Measurements from ENCODE around the gene RASAL2. TPM values are rescaled to one million over a fixed set of nuclear protein-coding genes. Genes with fewer than 3 reads are reported as not detected.
"Not testable (repeated sequence)": the region's sequence is repeated elsewhere in the genome, so short reads cannot be mapped to it uniquely, and the experiment has no call there.

RASAL2 gene
- total RNA-seq, 1 experiment from 2014 or later = 18.5 TPM

DNA sequence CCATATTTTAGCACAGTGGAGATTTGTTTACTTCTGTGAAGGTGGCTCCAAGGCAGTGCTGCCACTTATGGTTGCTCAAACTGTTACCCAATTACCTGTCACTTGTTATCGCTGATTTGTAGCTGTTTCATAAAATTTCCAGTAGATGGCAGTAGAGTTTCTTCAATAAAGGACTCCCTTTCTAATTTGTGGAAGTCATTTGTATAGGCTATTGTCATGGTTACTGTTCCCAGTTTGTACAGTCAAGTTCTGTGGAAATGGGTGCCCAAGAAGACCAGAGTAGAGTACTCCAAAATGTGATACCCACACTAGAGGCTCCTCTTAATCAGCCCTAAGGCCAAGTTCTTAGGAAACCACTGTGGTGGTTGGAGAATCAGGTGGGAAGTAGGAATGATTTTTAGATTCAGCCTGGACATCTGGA, 216.8 kb downstream of the RASAL2 start:
- no peak for DNase-seq

GRCh38 chr1:178311164-178311563, 217.3 kb downstream of the RASAL2 start:
- DNase-seq = no peak
- Histone ChIP-seq H3K36me3 (no peaks in the 10 kb centered on the region), H3K9me3 (no peaks in the 10 kb centered on the region), H3K27me3 (no peaks in the 10 kb centered on the region), H3K4me3 (no peak overlapping the region)

More for the DNA sequence above, 216.8 kb downstream of the RASAL2 start:
- no peaks in the 10 kb centered on the region for H3K9me3 ChIP-seq
- no peaks in the 10 kb centered on the region for H3K27me3 ChIP-seq
- no peak overlapping the region for H3K4me3 ChIP-seq
- H3K36me3 ChIP-seq = no peaks in the 10 kb centered on the region

GRCh38 chr1:178320280-178320982, 226.5 kb downstream of the RASAL2 start:
- not testable (repeated sequence) for H3K36me3 ChIP-seq, H3K4me3 ChIP-seq, H3K27me3 ChIP-seq, DNase-seq, H3K9me3 ChIP-seq

DNA sequence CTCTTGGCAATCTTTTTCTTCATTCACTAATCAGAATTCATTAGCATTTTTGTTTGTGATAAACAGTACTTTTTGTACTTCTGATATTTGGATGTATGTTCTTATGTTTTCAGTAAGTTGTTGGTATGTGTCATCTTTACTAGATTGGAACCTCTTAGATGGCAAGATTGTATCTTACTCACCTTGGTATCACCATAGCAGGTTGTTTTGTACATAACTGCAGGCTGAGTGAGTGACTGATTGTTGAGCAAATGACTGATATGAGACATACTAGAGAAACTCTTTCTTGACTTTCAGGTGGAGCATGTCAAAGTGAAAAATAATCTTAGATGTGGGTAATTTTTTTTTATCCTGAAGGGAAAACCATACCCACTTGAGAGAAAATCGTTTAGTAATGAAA, 229.2 kb downstream of the RASAL2 start:
- Histone ChIP-seq H3K9me3 (peaks cover 2% of the 10 kb centered on the region; the same call in 1 of the 2 replicates), H3K36me3 (no peaks in the 10 kb centered on the region), H3K27me3 (no peaks in the 10 kb centered on the region), H3K4me3 (no peak overlapping the region)
- DNase-seq = no peak

GRCh38 chr1:178324003-178324402, 230.1 kb downstream of the RASAL2 start:
- H3K36me3 ChIP-seq = no peaks in the 10 kb centered on the region
- no peaks in the 10 kb centered on the region for H3K27me3 ChIP-seq
- H3K4me3 ChIP-seq = no peak overlapping the region
- H3K9me3 ChIP-seq = no peaks in the 10 kb centered on the region
- no peak for DNase-seq

GRCh38 chr1:178328728-178329127, 234.8 kb downstream of the RASAL2 start:
- no peak overlapping the region for H3K4me3 ChIP-seq
- H3K36me3 ChIP-seq = no peaks in the 10 kb centered on the region
- no peaks in the 10 kb centered on the region for H3K9me3 ChIP-seq
- DNase-seq = no peak
- no peaks in the 10 kb centered on the region for H3K27me3 ChIP-seq

- no peak overlapping the region for H3K4me3 ChIP-seq
- no peak for DNase-seq
- no peaks in the 10 kb centered on the region for H3K9me3 ChIP-seq
- H3K36me3 ChIP-seq = no peaks in the 10 kb centered on the region
- H3K27me3 ChIP-seq = no peaks in the 10 kb centered on the region
Observed at GRCh38 chr1:178330153-178330552, 236.2 kb downstream of the RASAL2 start.

GRCh38 chr1:178330848-178331497, 237.1 kb downstream of the RASAL2 start:
- Histone ChIP-seq H3K9me3 (no peaks in the 10 kb centered on the region), H3K4me3 (no peak overlapping the region), H3K36me3 (no peaks in the 10 kb centered on the region), H3K27me3 (no peaks in the 10 kb centered on the region)
- no peak for DNase-seq

DNA sequence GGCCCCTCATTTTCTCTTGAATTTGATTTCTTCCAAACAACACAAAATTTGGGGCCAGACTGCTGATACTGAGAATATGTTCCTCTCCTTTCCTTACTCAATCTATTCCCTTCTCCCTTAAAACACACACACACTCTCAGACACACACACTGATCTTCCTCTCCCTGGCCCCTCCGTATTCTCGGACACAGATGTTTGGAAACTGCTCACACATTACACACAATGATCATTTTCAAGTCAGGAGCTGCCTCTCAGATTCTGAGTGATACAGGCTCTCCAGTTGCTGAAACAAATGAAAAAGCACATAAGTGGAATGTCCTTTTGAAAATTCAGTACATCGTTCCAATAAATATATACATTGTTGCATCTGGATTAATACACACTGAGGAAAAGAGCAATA, 241.5 kb downstream of the RASAL2 start:
- no peaks in the 10 kb centered on the region for H3K36me3 ChIP-seq
- H3K9me3 ChIP-seq = no peaks in the 10 kb centered on the region
- DNase-seq = no peak
- no peaks in the 10 kb centered on the region for H3K27me3 ChIP-seq
- H3K4me3 ChIP-seq = no peak overlapping the region

DNA sequence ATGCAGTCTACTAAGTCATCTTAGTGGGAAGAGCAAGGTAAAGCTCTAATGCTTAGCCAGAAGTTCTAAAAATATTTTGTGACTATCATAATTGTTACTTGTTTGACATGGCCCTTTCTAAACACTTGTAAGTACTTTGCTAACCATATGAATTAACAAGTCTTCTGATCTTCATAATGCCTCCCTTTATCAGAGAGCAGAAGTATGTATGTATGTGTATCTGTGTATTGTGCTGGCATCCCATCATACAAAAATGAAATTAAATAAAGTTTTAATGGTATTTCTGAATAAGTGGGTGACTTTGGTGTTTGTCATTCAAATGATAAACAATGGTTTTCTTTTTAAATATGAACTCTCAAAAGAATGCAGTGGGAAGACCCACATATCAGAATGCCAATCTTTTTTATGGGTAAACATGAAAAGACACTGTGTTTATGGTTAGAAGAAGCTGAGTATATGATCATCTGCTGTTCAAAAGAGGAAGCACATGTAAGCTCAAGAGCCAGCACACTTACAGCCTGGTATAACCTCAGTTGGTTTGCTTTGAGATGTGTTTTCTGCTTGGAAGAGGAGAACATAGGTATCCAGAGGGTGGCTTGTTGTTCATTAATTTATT, 243.3 kb downstream of the RASAL2 start:
- Histone ChIP-seq H3K27me3 (no peaks in the 10 kb centered on the region), H3K4me3 (no peak overlapping the region), H3K36me3 (no peaks in the 10 kb centered on the region), H3K9me3 (no peaks in the 10 kb centered on the region)
- no peak for DNase-seq

DNA sequence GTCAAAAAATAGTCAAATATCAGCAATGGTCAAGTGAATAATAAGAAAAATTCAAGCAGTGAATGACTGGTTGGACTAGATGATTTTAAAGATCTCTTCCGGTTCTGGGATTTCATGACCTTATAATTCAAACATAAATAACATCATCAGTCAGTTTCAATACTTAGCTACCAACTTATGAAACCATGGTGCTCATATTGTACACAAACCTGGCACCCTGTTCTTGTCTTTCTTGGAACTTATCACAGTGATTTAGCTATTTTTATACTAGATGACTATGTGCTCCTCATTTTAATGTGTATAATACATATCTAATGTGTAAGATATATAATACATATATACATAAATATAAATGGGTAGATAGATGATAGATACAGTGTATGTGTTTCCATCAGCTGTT, 245.9 kb downstream of the RASAL2 start:
- H3K9me3 ChIP-seq = no peaks in the 10 kb centered on the region
- DNase-seq = no peak

GRCh38 chr1:178341261-178341956, 247.5 kb downstream of the RASAL2 start:
- Histone ChIP-seq H3K4me3 (peak overlapping the region; percentile 34), H3K27me3 (no peaks in the 10 kb centered on the region), H3K36me3 (no peaks in the 10 kb centered on the region), H3K9me3 (no peaks in the 10 kb centered on the region)
- peak; percentile 96 for DNase-seq

More for the DNA sequence above, 245.9 kb downstream of the RASAL2 start:
- H3K36me3 ChIP-seq = no peaks in the 10 kb centered on the region
- H3K4me3 ChIP-seq = no peak overlapping the region
- H3K27me3 ChIP-seq = no peaks in the 10 kb centered on the region

DNA sequence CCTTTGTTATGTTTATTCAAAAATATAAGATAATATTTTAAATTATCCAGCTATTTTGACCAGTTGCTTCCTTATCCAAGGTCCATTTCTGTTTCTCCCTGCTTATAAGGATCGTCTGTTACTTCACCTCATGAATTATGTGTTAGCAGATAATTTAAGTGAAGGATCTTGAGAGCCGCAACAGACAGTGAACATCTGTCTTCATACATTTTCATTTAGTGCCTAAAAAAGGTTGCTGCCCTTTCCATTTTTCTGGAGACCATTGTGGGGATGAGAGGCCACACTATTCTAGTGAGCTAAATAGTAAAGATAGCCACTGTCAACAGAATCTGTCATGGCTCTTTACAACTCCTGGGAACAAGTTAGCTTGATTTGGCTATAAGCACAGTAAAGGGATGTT, 248.8 kb downstream of the RASAL2 start:
- no peaks in the 10 kb centered on the region; the same call in 1 of the 2 replicates for H3K36me3 ChIP-seq
- H3K4me3 ChIP-seq = no peak overlapping the region
- no peaks in the 10 kb centered on the region for H3K9me3 ChIP-seq
- DNase-seq = no peak
- no peaks in the 10 kb centered on the region for H3K27me3 ChIP-seq

GRCh38 chr1:178344513-178345091, 250.7 kb downstream of the RASAL2 start:
- Histone ChIP-seq H3K36me3 (no peaks in the 10 kb centered on the region; the same call in 1 of the 2 replicates), H3K27me3 (no peaks in the 10 kb centered on the region), H3K4me3 (no peak overlapping the region), H3K9me3 (no peaks in the 10 kb centered on the region)
- no peak for DNase-seq

GRCh38 chr1:178345238-178345637, 251.3 kb downstream of the RASAL2 start:
- no peak overlapping the region for H3K4me3 ChIP-seq
- no peak for DNase-seq
- no peaks in the 10 kb centered on the region; the same call in 1 of the 2 replicates for H3K36me3 ChIP-seq
- no peaks in the 10 kb centered on the region for H3K27me3 ChIP-seq
- H3K9me3 ChIP-seq = no peaks in the 10 kb centered on the region

GRCh38 chr1:178345807-178346206, 251.9 kb downstream of the RASAL2 start:
- no peak for DNase-seq
- H3K4me3 ChIP-seq = no peak overlapping the region
- no peaks in the 10 kb centered on the region; the same call in 1 of the 2 replicates for H3K36me3 ChIP-seq
- no peaks in the 10 kb centered on the region for H3K27me3 ChIP-seq
- no peaks in the 10 kb centered on the region for H3K9me3 ChIP-seq

DNA sequence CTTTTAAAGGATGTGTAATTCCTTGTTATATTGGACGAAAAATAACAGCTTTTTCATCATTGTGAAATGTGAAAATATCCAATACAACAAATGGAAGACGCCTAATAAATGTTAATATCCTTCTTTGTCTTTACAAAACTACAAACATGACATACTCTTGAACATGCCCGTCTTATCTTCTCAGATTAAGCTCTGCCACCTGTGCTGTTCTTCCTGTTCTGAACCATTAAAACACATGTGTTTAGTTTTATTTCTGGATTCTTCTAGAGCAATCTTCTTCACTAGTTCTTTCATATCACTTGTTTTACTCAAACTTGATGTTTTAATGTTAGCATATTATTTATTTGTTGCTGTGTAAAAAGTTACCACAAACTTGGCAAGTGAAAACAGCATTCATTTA, 255.9 kb downstream of the RASAL2 start:
- DNase-seq = no peak
- H3K9me3 ChIP-seq = no peaks in the 10 kb centered on the region
- H3K36me3 ChIP-seq = no peaks in the 10 kb centered on the region; the same call in 1 of the 2 replicates
- H3K27me3 ChIP-seq = no peaks in the 10 kb centered on the region
- H3K4me3 ChIP-seq = no peak overlapping the region
